CD4-positive, alpha-beta T cell (primary cell): Measurements from ENCODE around the gene PPP2R2C. TPM values are rescaled to one million over a fixed set of nuclear protein-coding genes. Genes with fewer than 3 reads are reported as not detected.

Experiments
- ATAC-seq: fragments of 200-7000 bp; cut with Tn5 transposase; one replicate; pipeline ENCODE4 v1.10.0; 2022; ENCODE audit warnings: mild to moderate bottlenecking; ENCODE audit not compliant: poor library complexity
- CTCF ChIA-PET: fragments of 350-600 bp; sonication (Branson Sonifier 250); formaldehyde crosslinking; loops from one replicate; lab custom pipeline; 2021; ENCODE audit warnings: antibody characterized with exemption, inconsistent platforms; lab: Charles Lee
- POLR2A ChIA-PET: fragments of 350-600 bp; sonication (Branson Sonifier 250); formaldehyde crosslinking; loops from one replicate; lab custom pipeline; 2021; ENCODE audit warnings: antibody characterized with exemption, inconsistent platforms; lab: Charles Lee
- DNase-seq, 14 experiments: peaks; one replicate each; pipeline ENCODE4 v3.0.0-alpha.2; 2013 to 2020; ENCODE audit warnings: mixed read lengths in 2 of 14
- H3K27ac ChIP-seq, 2 donors: one replicate each; pipeline versions ENCODE4 v1.5.1 to v1.7.0; 2013; ENCODE audit warnings: low read length in 2 of 2, low read depth in 1 of 2, mild to moderate bottlenecking in 1 of 2
- H3K27me3 ChIP-seq, 2 experiments: 1 replicate in 1 of 2; 2 replicates in 1 of 2; pipeline versions ENCODE4 v1.6.1 to v1.7.0; 2013; ENCODE audit warnings: low read length in 2 of 2, control low read depth in 1 of 2, mild to moderate bottlenecking in 1 of 2, moderate library complexity in 1 of 2; ENCODE audit not compliant: insufficient read depth in 2 of 2, control insufficient read depth in 1 of 2
- H3K36me3 ChIP-seq: one replicate; pipeline ENCODE4 v1.6.1; 2013; ENCODE audit warnings: low read length, control low read depth; ENCODE audit not compliant: insufficient read depth
- H3K4me1 ChIP-seq: one replicate; pipeline ENCODE4 v1.6.1; 2013; ENCODE audit warnings: low read length, control low read depth; ENCODE audit not compliant: insufficient read depth
- H3K4me3 ChIP-seq: one replicate; pipeline ENCODE4 v1.5.1; 2013; ENCODE audit warnings: mild to moderate bottlenecking, low read length, moderate library complexity
- H3K9me3 ChIP-seq, 2 experiments: 1 replicate in 1 of 2; 2 replicates in 1 of 2; pipeline versions ENCODE4 v1.6.1 to v1.7.0; 2013; ENCODE audit warnings: low read length in 2 of 2, mild to moderate bottlenecking in 2 of 2, control low read depth in 1 of 2, moderate library complexity in 1 of 2; ENCODE audit not compliant: control insufficient read depth in 1 of 2, insufficient read depth in 1 of 2
- H3K27ac Mint-ChIP-seq: one replicate; pipeline ENCODE4 v1.8.0; 2020; ENCODE audit warnings: mixed read lengths
- H3K27me3 Mint-ChIP-seq: one replicate; pipeline ENCODE4 v1.8.0; 2021; ENCODE audit warnings: mixed read lengths
- H3K36me3 Mint-ChIP-seq: one replicate; pipeline ENCODE4 v1.8.0; 2021; ENCODE audit warnings: low read depth, mixed read lengths
- H3K4me1 Mint-ChIP-seq: one replicate; pipeline ENCODE4 v1.8.0; 2021; ENCODE audit warnings: low read depth, mixed read lengths
- H3K4me3 Mint-ChIP-seq: one replicate; pipeline ENCODE4 v1.8.0; 2020; ENCODE audit warnings: mild to moderate bottlenecking, mixed read lengths
- H3K9me3 Mint-ChIP-seq: one replicate; pipeline ENCODE4 v1.8.0; 2020; ENCODE audit warnings: mixed read lengths
- CTCF ChIP-seq: fragments of 200-600 bp; IDR thresholded peaks from one replicate; pipeline ENCODE4 v1.8.0; 2022; ENCODE audit warnings: antibody characterized with exemption, mild to moderate bottlenecking
- intact Hi-C, 2 experiments: fragments of 100-400 bp; cut with DNase I in 1 of 2; cut with micrococcal nuclease in 1 of 2; formaldehyde crosslinking; loops; one replicate each; pipeline versions ENCODE4 v1.15.1 to v1.9.0; 2023 to 2025; cut with DNase I, micrococcal nuclease
- total RNA-seq, 174 experiments: library from RNA in 2 of 174; stranded (reverse) in 2 of 174; gene quantifications; one replicate each; pipeline ENCODE4 v1.2.3 and lab custom pipeline; 2021 to 2026

The PPP2R2C gene
- total RNA-seq, 2 experiments from 2014 or later, result not detected

GRCh38 chr4:6452897-6453687 is 19.3 kb downstream of the PPP2R2C start:
- no peak overlapping the region for H3K27ac ChIP-seq

DNA sequence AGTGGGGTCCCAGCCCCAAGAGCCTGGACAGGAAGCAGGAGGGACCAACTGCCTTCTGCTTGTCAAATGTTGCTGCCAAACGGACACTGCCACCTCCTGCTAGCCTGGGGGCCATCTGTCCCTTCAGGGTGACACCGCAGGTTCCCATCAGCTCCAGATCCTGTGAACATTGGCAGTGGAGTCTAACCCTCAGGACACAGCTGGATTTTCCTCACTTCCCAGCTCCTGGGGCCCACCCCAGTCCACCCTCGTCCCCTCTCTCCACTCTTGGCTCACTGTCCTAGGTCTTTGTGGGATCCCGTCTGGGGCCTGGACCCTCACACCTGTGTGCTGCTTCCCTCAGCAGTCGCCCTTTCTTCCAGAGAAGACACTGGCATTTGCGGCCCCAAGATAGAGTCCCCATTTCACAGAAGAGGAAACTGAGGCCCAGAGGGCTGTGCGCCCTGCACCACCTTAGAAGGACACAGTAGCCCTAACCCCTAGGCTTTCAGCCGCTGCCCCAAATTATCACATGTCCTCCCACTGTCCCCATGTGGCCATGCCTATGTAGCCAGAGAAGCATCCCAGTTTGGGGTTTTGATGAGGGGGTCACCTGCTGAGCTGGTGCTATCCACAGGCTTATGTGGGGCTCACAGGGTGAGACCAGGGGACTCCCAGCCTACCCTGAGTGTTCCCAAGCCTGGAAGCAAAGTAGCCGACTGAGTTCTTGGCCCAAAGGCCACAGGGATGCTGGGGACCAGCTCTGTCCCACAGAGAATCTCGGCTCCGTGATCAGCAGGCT is 20.1 kb downstream of the PPP2R2C start:
- H3K4me1 ChIP-seq, result no peaks in the 10 kb centered on the region
- ChIA-PET POLR2A (no interaction called here), CTCF (no interaction called here)
- peaks cover 0 to 4% of the 10 kb centered on the region in 2 experiments for H3K27me3 ChIP-seq
- H3K36me3 ChIP-seq, result no peaks in the 10 kb centered on the region
- DNase-seq, result no peak
- H3K4me3 ChIP-seq, result no peak overlapping the region
- no peak overlapping the region for H3K27ac ChIP-seq
- no peak for TF ChIP-seq CTCF
- Mint-ChIP-seq H3K4me3 (no peak overlapping the region), H3K4me1 (no peaks in the 10 kb centered on the region), H3K27ac (no peak overlapping the region), H3K36me3 (no peaks in the 10 kb centered on the region), H3K9me3 (no peaks in the 10 kb centered on the region), H3K27me3 (peaks cover 29% of the 10 kb centered on the region)
- intact Hi-C loops, result no loop called here
- ATAC-seq, result no peak
- H3K9me3 ChIP-seq, result no peaks in the 10 kb centered on the region

More at GRCh38 chr4:6452897-6453687, 19.3 kb downstream of the PPP2R2C start:
- Histone ChIP-seq H3K4me3 (no peak overlapping the region), H3K4me1 (no peaks in the 10 kb centered on the region), H3K27me3 (peaks cover 0 to 4% of the 10 kb centered on the region in 2 experiments), H3K9me3 (no peaks in the 10 kb centered on the region), H3K36me3 (no peaks in the 10 kb centered on the region)
- Mint-ChIP-seq H3K9me3 (no peaks in the 10 kb centered on the region), H3K27ac (no peak overlapping the region), H3K4me3 (no peak overlapping the region), H3K27me3 (peaks cover 33% of the 10 kb centered on the region), H3K36me3 (no peaks in the 10 kb centered on the region), H3K4me1 (no peaks in the 10 kb centered on the region)
- ChIA-PET CTCF (no interaction called here), POLR2A (no interaction called here)
- intact Hi-C loops, result no loop called here
- ATAC-seq (no peak), DNase-seq (no peak)
- TF ChIP-seq CTCF, result no peak

DNA sequence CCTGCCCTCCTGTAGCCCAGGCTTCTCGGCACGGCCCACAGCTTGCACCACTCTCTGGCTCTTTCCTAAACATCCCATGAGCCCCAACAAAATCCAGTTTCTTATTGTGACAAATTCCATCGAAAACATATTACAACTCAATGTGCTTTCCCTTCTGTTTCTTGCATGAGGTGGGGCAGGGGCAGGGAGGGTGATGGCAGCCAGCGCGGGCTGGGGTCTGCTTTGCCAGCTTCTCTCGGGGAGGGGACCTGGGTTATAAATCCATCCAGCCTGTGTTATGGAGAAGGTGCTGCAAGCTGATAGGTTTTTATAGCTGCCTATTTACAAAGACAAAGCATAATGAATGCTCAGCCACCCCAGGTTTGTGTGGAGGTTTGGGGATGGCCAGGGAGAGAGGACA is 21.1 kb downstream of the PPP2R2C start:
- peaks cover 34% of the 10 kb centered on the region for H3K27me3 Mint-ChIP-seq
- Histone ChIP-seq H3K4me1 (no peaks in the 10 kb centered on the region), H3K9me3 (no peaks in the 10 kb centered on the region), H3K36me3 (no peaks in the 10 kb centered on the region), H3K4me3 (no peak overlapping the region), H3K27me3 (peaks cover 0 to 4% of the 10 kb centered on the region in 2 experiments), H3K27ac (no peak overlapping the region)
- intact Hi-C loops, result no loop called here
- no peaks in the 10 kb centered on the region for H3K4me1 Mint-ChIP-seq
- H3K4me3 Mint-ChIP-seq, result no peak overlapping the region
- no peaks in the 10 kb centered on the region for H3K36me3 Mint-ChIP-seq
- ATAC-seq (no peak), DNase-seq (no peak)
- TF ChIP-seq CTCF, result no peak
- ChIA-PET CTCF (no interaction called here), POLR2A (no interaction called here)
- H3K9me3 Mint-ChIP-seq, result no peaks in the 10 kb centered on the region
- H3K27ac Mint-ChIP-seq, result no peak overlapping the region
